ENCODE data around the gene ANO5.

ANO5 gene

GRCh38 chr11:22304337-22304961 lies 111.6 kb downstream of the ANO5 start:
- Histone ChIP-seq H3K36me3 (ENCODE audit: control insufficient read depth in 2 of 2, insufficient read depth in 1 of 2, low read length in 2 of 2) (no peaks in the 10 kb centered on the region), H3K4me3 (ENCODE audit: low read depth, low read length) (no peak overlapping the region), H3K27ac (ENCODE audit: extremely low read depth, low read depth, low read length) (no peak overlapping the region), H3K9me3 (ENCODE audit: control insufficient read depth, insufficient read depth, low read depth, low read length) (no peaks in the 10 kb centered on the region), H3K4me1 (ENCODE audit: control insufficient read depth, insufficient read depth, low read length) (no peaks in the 10 kb centered on the region)
- CTCF ChIA-PET = interaction anchor here (0.5 to 4.8 kb wide), 23 partner anchors 19 to 917 kb away, joined by 3 to 50 read pairs (median 4); no protein-coding TSS in a partner anchor
- TF ChIP-seq ZNF16 (tag by site-specific recombination; IDR thresholded peaks at IDR 0.05; ENCODE audit: low read depth) (no peak), ZNF654 (tag by site-specific recombination; IDR thresholded peaks at IDR 0.05; ENCODE audit: low read depth) (peak; percentile 42)
- TF ChIP-seq, protein P1, sequence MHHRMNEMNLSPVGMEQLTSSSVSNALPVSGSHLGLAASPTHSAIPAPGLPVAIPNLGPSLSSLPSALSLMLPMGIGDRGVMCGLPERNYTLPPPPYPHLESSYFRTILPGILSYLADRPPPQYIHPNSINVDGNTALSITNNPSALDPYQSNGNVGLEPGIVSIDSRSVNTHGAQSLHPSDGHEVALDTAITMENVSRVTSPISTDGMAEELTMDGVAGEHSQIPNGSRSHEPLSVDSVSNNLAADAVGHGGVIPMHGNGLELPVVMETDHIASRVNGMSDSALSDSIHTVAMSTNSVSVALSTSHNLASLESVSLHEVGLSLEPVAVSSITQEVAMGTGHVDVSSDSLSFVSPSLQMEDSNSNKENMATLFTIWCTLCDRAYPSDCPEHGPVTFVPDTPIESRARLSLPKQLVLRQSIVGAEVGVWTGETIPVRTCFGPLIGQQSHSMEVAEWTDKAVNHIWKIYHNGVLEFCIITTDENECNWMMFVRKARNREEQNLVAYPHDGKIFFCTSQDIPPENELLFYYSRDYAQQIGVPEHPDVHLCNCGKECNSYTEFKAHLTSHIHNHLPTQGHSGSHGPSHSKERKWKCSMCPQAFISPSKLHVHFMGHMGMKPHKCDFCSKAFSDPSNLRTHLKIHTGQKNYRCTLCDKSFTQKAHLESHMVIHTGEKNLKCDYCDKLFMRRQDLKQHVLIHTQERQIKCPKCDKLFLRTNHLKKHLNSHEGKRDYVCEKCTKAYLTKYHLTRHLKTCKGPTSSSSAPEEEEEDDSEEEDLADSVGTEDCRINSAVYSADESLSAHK (tag by site-specific recombination; IDR thresholded peaks at IDR 0.05) = peak; percentile 68
- POLR2A ChIA-PET = no interaction called here

- ChIA-PET POLR2A (no interaction called here), CTCF (no interaction called here)
- TF ChIP-seq SCRT1 (tag by site-specific recombination; IDR thresholded peaks at IDR 0.05; ENCODE audit: borderline replicate concordance) = no peak
- no peak for TF ChIP-seq ZNF155 (tag by site-specific recombination; IDR thresholded peaks at IDR 0.05)
- no peak for TF ChIP-seq ZEB2 (tag by site-specific recombination; IDR thresholded peaks at IDR 0.05)
- no peak for TF ChIP-seq GLIS2 (tag by site-specific recombination; IDR thresholded peaks at IDR 0.05)
- TF ChIP-seq ZNF777 (tag by site-specific recombination; IDR thresholded peaks at IDR 0.05; ENCODE audit: borderline replicate concordance) = no peak
- TF ChIP-seq ZNF132 (tag by site-specific recombination; IDR thresholded peaks at IDR 0.05; ENCODE audit: borderline replicate concordance) = no peak
- no peak for TF ChIP-seq ZNF585B (tag by site-specific recombination; IDR thresholded peaks at IDR 0.05)
- TF ChIP-seq ZBTB11 (tag by site-specific recombination; conservative IDR thresholded peaks at IDR 0.05; ENCODE audit: low read depth) = no peak
- no peak for TF ChIP-seq ZFP41 (tag by site-specific recombination; IDR thresholded peaks at IDR 0.05; ENCODE audit: borderline replicate concordance)
- no peak for TF ChIP-seq ZSCAN18 (tag by site-specific recombination; IDR thresholded peaks at IDR 0.05)
- no peak for TF ChIP-seq ZNF654 (tag by site-specific recombination; IDR thresholded peaks at IDR 0.05; ENCODE audit: low read depth)
- TF ChIP-seq SP3 (tag by site-specific recombination; IDR thresholded peaks at IDR 0.05) = no peak
- TF ChIP-seq HIC1 (tag by site-specific recombination; IDR thresholded peaks at IDR 0.05) = no peak
- TF ChIP-seq ZNF114 (tag by site-specific recombination; IDR thresholded peaks at IDR 0.05) = no peak
- no peak for TF ChIP-seq ZNF175 (tag by site-specific recombination; IDR thresholded peaks at IDR 0.05)
- TF ChIP-seq ZBTB7A (tag by site-specific recombination; IDR thresholded peaks at IDR 0.05; ENCODE audit: low read depth) = no peak
- TF ChIP-seq ZNF24 (tag by site-specific recombination; IDR thresholded peaks at IDR 0.05) = no peak
- TF ChIP-seq ZIC2 (tag by site-specific recombination; IDR thresholded peaks at IDR 0.05) = no peak
- no peak for TF ChIP-seq ZFP69B (tag by site-specific recombination; IDR thresholded peaks at IDR 0.05)
- no peak for TF ChIP-seq ZNF174 (tag by site-specific recombination; IDR thresholded peaks at IDR 0.05)
These were observed 124.8 kb downstream of the ANO5 start for GRCh38 chr11:22317656-22318055.

More at GRCh38 chr11:22317656-22318055, 124.8 kb downstream of the ANO5 start:
- H3K9me3 ChIP-seq (ENCODE audit: control insufficient read depth, insufficient read depth, low read depth, low read length) = no peaks in the 10 kb centered on the region
- H3K4me3 ChIP-seq (ENCODE audit: low read depth, low read length) = no peak overlapping the region
- H3K36me3 ChIP-seq (ENCODE audit: control insufficient read depth in 2 of 2, insufficient read depth in 1 of 2, low read length in 2 of 2) = no peaks in the 10 kb centered on the region
- no peak overlapping the region for H3K27ac ChIP-seq (ENCODE audit: extremely low read depth, low read depth, low read length)
- no peaks in the 10 kb centered on the region for H3K4me1 ChIP-seq (ENCODE audit: control insufficient read depth, insufficient read depth, low read length)
